GM12872 (cell line): ENCODE measurements around the gene FOSL1.

ENCODE experiments used
- CTCF ChIP-seq: IDR thresholded peaks from 3 replicates; pipeline ENCODE4 v1.5.1; 2011; ENCODE audit warnings: low read depth, mild to moderate bottlenecking, low read length, moderate library complexity; ENCODE audit not compliant: insufficient read depth

The FOSL1 gene

GRCh38 chr11:65900125-65900898 lies at the start of gene FOSL1:
TSS of gene FOSL1 (minus strand) at chr11:65900388. CDS start at chr11:65900339, 49 bp downstream.
- no peak for TF ChIP-seq CTCF

- no peak for TF ChIP-seq CTCF
These were observed 47.5 kb upstream of the FOSL1 start for GRCh38 chr11:65947603-65948125.

- TF ChIP-seq CTCF = no peak
These were observed 46.9 kb upstream of the FOSL1 start for GRCh38 chr11:65947133-65947532.

- TF ChIP-seq CTCF = no peak
These were observed 46.5 kb upstream of the FOSL1 start for GRCh38 chr11:65946655-65947054.

- no peak for TF ChIP-seq CTCF
These were observed 45.9 kb upstream of the FOSL1 start for GRCh38 chr11:65945941-65946558.

- TF ChIP-seq CTCF = no peak
These were observed 45.3 kb upstream of the FOSL1 start, which contains the start of gene TSGA10IP for GRCh38 chr11:65945430-65945911. TSS of gene TSGA10IP (plus strand) at chr11:65945480. CDS start at chr11:65945676, 196 bp downstream.

- no peak for TF ChIP-seq CTCF
These were observed 44.6 kb upstream of the FOSL1 start for GRCh38 chr11:65944767-65945166.
